OCI-LY1 (cell line): ENCODE results near the gene ZNF575.

ENCODE experiments used
- H2AFZ ChIP-seq: fragments of 200-600 bp; sonication (generic), shearing (Covaris generic); 2 replicates; pipeline ENCODE4 v1.6.0; 2014; ENCODE audit warnings: antibody characterized with exemption, mild to moderate bottlenecking, low read length
- H3F3A ChIP-seq: fragments of 200-600 bp; sonication (generic), shearing (Covaris generic); 2 replicates; pipeline ENCODE4 v1.6.0; 2014; ENCODE audit warnings: mild to moderate bottlenecking, antibody characterized with exemption, low read length, moderate library complexity; ENCODE audit not compliant: insufficient read depth
- H3K27ac ChIP-seq: fragments of 200-600 bp; sonication (generic); 2 replicates; pipeline ENCODE4 v1.5.1; 2014; ENCODE audit warnings: low read length, mixed run types, mild to moderate bottlenecking, low read depth; ENCODE audit not compliant: poor library complexity, severe bottlenecking
- H3K27me3 ChIP-seq: fragments of 200-600 bp; sonication (generic); 2 replicates; pipeline ENCODE4 v1.6.0; 2014; ENCODE audit warnings: antibody characterized with exemption, mild to moderate bottlenecking, low read length, moderate library complexity; ENCODE audit not compliant: insufficient read depth
- H3K36me3 ChIP-seq: fragments of 200-600 bp; sonication (generic); 2 replicates; pipeline ENCODE4 v1.6.1; 2014; ENCODE audit warnings: mild to moderate bottlenecking, antibody characterized with exemption, low read length, moderate library complexity, mixed read lengths; ENCODE audit not compliant: insufficient read depth
- H3K4me1 ChIP-seq: fragments of 200-600 bp; sonication (generic); 2 replicates; pipeline ENCODE4 v1.5.1; 2014; ENCODE audit warnings: mild to moderate bottlenecking, low read length, moderate library complexity; ENCODE audit not compliant: insufficient read depth, severe bottlenecking
- H3K4me2 ChIP-seq: fragments of 200-600 bp; sonication (generic), shearing (Covaris generic); 2 replicates; pipeline ENCODE4 v1.6.1; 2014; ENCODE audit warnings: low read length
- H3K4me3 ChIP-seq: fragments of 200-600 bp; sonication (generic); 2 replicates; pipeline ENCODE4 v1.5.1; 2014; ENCODE audit warnings: low read length, low read depth, mild to moderate bottlenecking, mixed read lengths; ENCODE audit not compliant: poor library complexity, severe bottlenecking
- H3K79me2 ChIP-seq: fragments of 200-600 bp; shearing (Covaris generic); 2 replicates; pipeline ENCODE4 v1.6.1; 2016; ENCODE audit warnings: mixed run types, low read length, mixed read lengths; ENCODE audit not compliant: insufficient read depth
- H3K9ac ChIP-seq: fragments of 200-600 bp; sonication (generic), shearing (Covaris generic); 2 replicates; pipeline ENCODE4 v1.6.1; 2014; ENCODE audit warnings: mild to moderate bottlenecking, low read length, mixed read lengths
- H3K9me2 ChIP-seq: fragments of 200-600 bp; sonication (generic), shearing (Covaris generic); 2 replicates; pipeline ENCODE4 v1.6.1; 2014; ENCODE audit warnings: low read depth, mild to moderate bottlenecking, low read length, mixed read lengths
- H3K9me3 ChIP-seq: fragments of 200-600 bp; shearing (Covaris generic); 2 replicates; pipeline ENCODE4 v1.6.1; 2014; ENCODE audit warnings: low read length, mixed read lengths
- H4K20me1 ChIP-seq: fragments of 200-600 bp; sonication (generic), shearing (Covaris generic); 2 replicates; pipeline ENCODE4 v1.6.0; 2016; ENCODE audit warnings: mild to moderate bottlenecking, low read length; ENCODE audit not compliant: insufficient read depth
- CTCF ChIP-seq: fragments of 200-600 bp; sonication (generic), shearing (Covaris generic); IDR thresholded peaks from 2 replicates; pipeline ENCODE4 v1.5.1; 2017; ENCODE audit warnings: mild to moderate bottlenecking, antibody characterized with exemption, low read length, moderate library complexity, mixed read lengths
- EZH2 ChIP-seq: fragments of 200-600 bp; sonication (generic), shearing (Covaris generic); IDR thresholded peaks from 2 replicates; pipeline ENCODE4 v1.8.0; 2017; ENCODE audit warnings: borderline replicate concordance, mixed run types, mild to moderate bottlenecking, antibody characterized with exemption, low read length, moderate library complexity, mixed read lengths

ZNF575 gene

DNA sequence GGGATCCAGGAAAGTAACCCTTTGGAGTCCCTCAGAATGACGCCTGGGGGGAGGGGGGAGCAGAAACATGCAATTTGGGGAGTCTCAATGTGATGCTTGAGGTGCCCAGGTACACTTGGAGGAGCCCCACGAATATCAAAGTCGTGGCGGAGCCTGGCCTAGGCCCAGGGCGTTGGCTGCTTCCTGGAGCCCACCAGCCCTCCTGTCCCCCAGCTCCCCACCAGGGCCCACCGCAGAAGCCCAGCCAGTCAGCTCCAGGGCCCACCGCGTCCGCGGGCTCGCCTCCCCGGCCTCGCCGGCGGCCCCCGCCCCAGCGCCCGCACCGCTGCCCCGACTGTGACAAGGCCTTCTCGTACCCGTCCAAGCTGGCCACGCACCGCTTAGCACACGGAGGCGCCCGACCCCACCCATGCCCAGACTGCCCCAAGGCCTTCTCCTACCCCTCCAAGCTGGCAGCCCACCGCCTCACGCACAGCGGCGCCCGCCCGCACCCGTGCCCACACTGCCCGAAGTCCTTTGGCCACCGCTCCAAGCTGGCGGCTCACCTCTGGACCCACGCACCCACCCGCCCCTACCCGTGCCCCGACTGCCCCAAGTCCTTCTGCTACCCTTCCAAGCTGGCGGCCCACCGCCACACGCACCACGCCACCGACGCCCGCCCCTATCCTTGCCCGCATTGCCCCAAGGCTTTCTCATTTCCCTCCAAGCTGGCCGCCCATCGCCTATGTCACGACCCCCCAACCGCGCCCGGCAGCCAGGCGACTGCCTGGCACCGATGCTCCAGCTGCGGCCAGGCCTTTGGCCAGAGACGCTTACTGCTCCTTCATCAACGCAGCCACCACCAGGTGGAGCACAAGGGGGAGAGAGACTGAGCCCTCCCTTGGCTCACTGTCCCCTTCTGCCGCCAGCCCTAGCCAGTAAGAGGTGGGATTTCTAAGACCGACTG is 2.1 kb downstream of the ZNF575 start:
- TF ChIP-seq CTCF: peak; percentile 71
- TF ChIP-seq EZH2: no peak
- Histone ChIP-seq H3K79me2 (no peaks in the 10 kb centered on the region), H3K27ac (no peak overlapping the region), H3K9me2 (no peaks in the 10 kb centered on the region), H3K4me3 (no peak overlapping the region), H3K4me2 (no peak overlapping the region), H2AFZ (no peak overlapping the region), H3K36me3 (peaks cover 21% of the 10 kb centered on the region), H4K20me1 (no peaks in the 10 kb centered on the region), H3K27me3 (no peaks in the 10 kb centered on the region), H3K4me1 (peaks cover 17% of the 10 kb centered on the region), H3F3A (no peaks in the 10 kb centered on the region; the same call in 1 of the 2 replicates), H3K9ac (no peak overlapping the region), H3K9me3 (no peaks in the 10 kb centered on the region)

GRCh38 chr19:43538922-43539321 is 5.9 kb downstream of the ZNF575 start:
- Histone ChIP-seq H3K36me3 (peaks cover 46% of the 10 kb centered on the region), H3K27me3 (no peaks in the 10 kb centered on the region)
- no peak for TF ChIP-seq EZH2
- no peak for TF ChIP-seq CTCF

GRCh38 chr19:43540381-43540780 is 7.4 kb downstream of the ZNF575 start:
- Histone ChIP-seq H3K36me3 (peaks cover 51% of the 10 kb centered on the region), H3K4me3 (no peak overlapping the region), H3K9me2 (no peaks in the 10 kb centered on the region), H4K20me1 (no peaks in the 10 kb centered on the region), H3K4me2 (no peak overlapping the region), H3K9me3 (no peaks in the 10 kb centered on the region), H3K27ac (no peak overlapping the region), H3K4me1 (no peaks in the 10 kb centered on the region), H2AFZ (no peak overlapping the region), H3F3A (no peaks in the 10 kb centered on the region), H3K79me2 (no peaks in the 10 kb centered on the region), H3K9ac (no peak overlapping the region), H3K27me3 (no peaks in the 10 kb centered on the region)
- no peak for TF ChIP-seq EZH2
- no peak for TF ChIP-seq CTCF

More at GRCh38 chr19:43538922-43539321, 5.9 kb downstream of the ZNF575 start:
- Histone ChIP-seq H3K9me2 (no peaks in the 10 kb centered on the region), H3K27ac (no peak overlapping the region), H4K20me1 (no peaks in the 10 kb centered on the region), H3K4me1 (no peaks in the 10 kb centered on the region), H3F3A (no peaks in the 10 kb centered on the region; the same call in 1 of the 2 replicates), H3K4me2 (no peak overlapping the region), H3K79me2 (no peaks in the 10 kb centered on the region), H3K4me3 (no peak overlapping the region), H3K9me3 (no peaks in the 10 kb centered on the region), H2AFZ (no peak overlapping the region), H3K9ac (no peak overlapping the region)
